NCI-H1694 treated with DMSO at 0.1 percent for 48 hours (cell line): ENCODE results near the gene PHACTR4.
A peak's percentile ranks its signal among the peaks of the same experiment; 100 is the strongest.
"Not testable (repeated sequence)": the region's sequence is repeated elsewhere in the genome, so short reads cannot be mapped to it uniquely, and the experiment has no call there.

Source experiments
- DNase-seq: peaks from one replicate; lab custom pipeline; 2025; lab: John Stamatoyannopoulos, UW

The PHACTR4 gene

GRCh38 chr1:28501925-28502324 lies 132.4 kb downstream of the PHACTR4 start:
- no peak for DNase-seq

- no peak for DNase-seq
Measured at GRCh38 chr1:28503117-28503516, 133.6 kb downstream of the PHACTR4 start.

- peak; percentile 97 for DNase-seq
Measured at GRCh38 chr1:28505406-28506187, 136.1 kb downstream of the PHACTR4 start, which contains the start of gene RCC1. TSS of gene RCC1 (plus strand) at chr1:28506043. CDS start at chr1:28529867, 23,824 bp downstream.

DNA sequence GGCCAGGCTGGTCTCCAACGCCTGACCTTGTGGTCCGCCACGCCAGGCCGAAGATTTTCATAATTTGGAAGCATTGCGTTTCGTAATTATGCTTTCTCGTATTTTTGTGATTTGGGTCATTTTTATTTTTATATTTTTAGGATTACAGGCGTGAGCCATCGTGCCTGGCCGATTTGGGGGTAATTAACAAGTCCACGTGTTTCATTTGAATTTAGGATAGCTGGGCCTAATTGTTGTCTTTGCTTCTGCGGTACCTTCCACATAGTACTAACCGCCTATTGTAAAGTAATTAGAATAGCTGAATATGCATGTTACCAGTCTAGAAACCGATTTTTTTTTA lies 137.3 kb downstream of the PHACTR4 start:
- DNase-seq, result no peak

- DNase-seq, result no peak
Measured at GRCh38 chr1:28507247-28507645, 137.7 kb downstream of the PHACTR4 start.

DNA sequence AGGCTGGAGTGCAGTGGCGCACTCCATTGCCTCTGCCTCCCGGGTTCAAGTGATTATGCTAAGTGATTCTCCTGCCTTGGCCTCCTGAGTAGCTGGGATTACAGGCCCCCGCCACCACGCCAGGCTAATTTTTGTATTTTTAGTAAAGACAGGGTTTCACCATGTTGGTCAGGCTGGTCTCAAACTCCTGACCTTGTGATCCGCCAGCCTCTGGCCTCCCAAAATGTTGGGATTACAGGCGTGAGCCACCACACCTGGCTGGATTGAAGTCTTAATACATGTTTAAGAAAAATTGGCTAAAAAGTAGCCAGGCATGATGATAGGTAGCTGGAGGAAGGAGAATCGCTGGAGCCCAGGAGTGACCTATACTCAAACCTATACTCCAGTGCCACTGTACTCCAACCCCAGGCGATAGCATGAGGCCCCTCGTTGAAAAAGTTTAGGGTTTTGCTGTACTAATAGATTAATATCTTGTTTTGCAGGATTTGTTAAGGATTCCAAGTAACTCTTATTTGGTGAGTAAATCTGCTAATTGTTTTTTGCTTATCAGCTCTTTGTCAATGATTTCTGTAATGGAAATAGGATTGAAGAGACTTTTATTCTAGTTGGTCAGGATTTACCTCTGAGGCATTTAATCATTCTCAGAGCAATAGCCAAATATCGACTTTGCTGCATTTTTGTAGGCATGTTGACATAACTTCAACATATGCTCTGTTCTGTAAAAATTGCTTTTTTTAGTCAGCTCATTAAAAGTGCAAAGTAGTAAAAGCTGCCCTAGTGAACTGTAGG lies 138.3 kb downstream of the PHACTR4 start:
- DNase-seq, result no peak

DNA sequence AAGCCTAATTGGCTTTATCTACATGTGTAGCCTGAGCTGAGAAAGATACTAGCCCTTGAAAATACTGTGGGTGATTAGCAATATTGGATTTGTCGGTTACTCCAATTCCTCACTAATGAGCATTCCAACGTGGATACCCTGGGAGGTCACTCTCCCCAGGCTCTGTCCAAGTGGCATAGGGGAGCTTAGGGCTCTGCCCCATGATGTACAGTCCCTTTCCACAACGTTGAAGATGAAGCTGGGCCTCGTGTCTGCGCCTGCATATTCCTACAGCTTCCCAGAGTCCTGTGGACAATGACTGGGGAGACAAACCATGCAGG lies 138.9 kb downstream of the PHACTR4 start:
- no peak for DNase-seq

- DNase-seq, result no peak
Measured at GRCh38 chr1:28509705-28510272, 140.2 kb downstream of the PHACTR4 start.

GRCh38 chr1:28510273-28510969 lies 140.9 kb downstream of the PHACTR4 start:
- DNase-seq, result no peak

DNA sequence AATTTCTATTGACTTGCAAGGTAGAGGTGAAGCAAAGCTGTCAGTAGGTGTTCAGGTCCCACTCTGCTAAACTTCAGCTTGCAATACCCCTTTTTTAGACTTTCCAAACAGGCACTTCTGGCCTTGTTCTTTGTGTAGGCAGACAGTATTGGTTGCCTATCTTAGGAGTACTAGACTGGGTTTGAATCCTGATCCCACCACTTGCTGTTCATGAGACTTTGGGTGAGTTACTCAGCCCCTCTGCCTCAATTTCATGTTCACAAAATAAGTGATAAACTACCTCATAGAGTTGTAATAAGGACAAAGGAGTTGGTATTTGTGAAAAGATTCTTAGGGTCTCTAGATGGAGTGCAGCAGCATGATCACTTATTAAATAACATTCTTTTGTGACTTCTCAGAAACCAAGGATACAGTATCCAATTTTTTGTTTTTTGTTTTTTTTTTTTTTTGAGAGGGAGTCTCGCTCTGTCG lies 141.5 kb downstream of the PHACTR4 start:
- no peak for DNase-seq

GRCh38 chr1:28512058-28512611 lies 142.6 kb downstream of the PHACTR4 start:
- DNase-seq, result no peak

DNA sequence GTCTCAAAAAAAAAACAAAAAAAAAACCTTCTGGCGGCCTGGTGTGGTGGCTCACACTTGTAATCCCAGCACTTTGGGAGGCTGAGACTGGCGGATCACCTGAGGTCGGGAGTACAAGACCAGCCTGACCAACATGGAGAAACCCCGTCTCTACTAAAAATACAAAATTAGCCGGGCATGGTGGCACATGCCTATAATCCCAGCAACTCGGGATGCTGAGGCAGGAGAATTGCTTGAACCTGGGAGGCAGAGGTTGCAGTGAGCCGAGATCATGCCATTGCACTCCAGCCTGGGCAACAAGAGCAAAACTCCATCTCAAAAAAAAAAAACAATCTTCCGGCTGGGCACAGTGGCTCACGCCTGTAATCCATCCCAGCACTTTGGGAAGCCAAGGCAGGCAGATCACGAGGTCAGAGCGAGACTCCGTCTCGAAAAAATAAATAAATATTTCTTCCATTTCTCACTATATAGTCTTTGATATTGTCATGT lies 144.9 kb downstream of the PHACTR4 start:
- not testable (repeated sequence) for DNase-seq

DNA sequence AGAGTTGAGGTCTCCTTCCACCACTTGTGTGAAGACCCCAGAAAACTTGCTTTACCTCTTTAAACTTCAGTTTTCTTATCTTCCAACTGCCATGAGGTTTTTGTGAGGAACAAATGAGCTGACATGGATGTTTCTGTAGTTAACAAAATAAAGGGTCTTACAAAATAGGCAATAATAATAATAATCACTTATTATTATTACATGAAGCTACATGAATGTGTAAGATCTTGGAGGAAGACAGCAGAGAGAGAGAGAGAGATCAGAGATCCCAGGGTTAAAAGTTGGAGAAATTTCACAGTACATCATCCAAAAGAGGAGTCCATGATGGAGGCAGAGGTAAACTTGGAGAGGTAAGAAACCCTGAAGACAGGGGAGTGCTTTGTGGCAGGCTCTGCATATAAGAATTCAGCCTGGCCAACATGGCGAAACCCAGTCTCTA lies 147.0 kb downstream of the PHACTR4 start:
- no peak for DNase-seq

DNA sequence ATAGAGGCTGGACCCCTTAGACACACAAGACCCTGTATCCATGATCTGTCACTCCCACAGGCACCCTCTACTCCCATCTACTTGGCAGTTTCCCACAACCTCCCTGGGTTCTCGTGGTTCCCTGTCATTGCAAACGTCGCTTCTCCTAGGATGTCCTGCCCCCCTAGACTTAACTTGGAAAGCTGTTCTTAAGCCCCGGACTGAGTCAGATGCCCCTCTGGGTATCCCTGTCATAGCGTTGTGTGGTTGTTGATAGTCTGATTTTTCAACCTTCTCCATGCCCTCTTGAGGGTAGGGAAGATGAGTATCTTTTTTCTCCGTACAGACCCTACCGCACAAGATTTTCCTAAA lies 148.1 kb downstream of the PHACTR4 start:
- DNase-seq, result no peak

DNA sequence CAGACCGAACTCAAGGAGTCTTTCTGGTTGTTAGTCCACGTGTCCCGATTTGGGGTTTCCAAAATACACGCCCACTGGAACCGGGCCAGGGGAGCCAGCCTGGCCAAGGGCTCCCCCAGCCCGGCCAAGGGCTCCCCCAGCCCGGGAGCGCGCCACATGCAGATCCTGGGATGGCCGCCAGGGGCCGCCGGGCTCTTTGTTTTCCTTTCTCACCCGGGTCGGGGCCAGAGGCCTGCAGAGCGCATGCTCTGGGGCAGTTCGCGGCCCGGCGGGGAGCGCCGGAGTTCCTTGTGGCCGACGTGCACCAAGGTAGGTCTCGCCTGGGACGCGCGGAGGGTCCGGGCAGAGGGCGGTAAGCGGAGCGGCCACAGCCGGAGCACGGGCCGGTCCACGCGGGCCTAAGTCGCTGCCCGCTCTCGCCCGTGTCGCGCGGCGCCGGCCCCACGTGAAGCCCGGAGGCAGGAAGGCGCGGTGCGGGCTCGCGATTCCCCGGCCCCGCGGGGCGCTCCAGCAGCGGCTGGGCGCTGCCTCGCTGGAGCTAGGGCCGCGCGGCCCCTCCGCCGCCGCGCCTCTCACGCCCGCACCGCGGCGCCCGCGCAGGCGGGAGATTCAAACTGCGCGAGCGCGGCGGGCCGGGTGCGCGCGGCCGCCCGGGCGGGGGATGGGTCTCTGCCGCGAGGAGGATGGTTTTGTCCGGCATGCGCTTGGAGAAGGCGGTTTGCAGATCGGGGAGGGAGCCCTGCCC lies 148.6 kb downstream of the PHACTR4 start:
- DNase-seq, result peak; percentile 73

DNA sequence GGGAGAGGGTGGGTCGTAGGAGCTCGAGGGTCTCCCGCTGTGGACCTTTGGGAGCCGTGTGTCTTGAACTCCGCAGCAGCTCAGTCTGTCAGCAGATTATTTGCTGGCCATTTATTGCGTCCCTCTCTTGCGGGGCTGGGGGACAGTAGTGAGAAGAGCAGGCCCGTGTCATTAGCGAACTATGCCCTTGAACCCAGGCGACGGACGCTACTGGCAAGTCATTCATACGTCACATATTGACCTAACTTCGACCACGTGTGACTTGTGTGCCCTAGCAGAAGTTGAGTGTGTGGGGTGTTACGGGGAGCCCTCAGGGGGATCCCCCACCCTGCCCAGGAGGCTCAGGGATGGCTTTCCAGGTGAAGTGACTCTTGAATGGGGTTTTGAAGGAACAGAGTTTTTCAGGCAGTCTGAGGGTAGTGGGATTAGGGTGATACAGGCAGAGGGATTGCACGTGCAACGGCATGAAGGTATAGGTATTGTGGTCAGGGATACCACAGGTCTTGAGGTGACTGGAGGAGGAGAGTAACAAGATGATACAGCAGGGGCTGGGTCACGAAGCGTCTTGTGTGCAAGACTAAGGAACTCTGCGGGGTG lies 149.3 kb downstream of the PHACTR4 start:
- no peak for DNase-seq

DNA sequence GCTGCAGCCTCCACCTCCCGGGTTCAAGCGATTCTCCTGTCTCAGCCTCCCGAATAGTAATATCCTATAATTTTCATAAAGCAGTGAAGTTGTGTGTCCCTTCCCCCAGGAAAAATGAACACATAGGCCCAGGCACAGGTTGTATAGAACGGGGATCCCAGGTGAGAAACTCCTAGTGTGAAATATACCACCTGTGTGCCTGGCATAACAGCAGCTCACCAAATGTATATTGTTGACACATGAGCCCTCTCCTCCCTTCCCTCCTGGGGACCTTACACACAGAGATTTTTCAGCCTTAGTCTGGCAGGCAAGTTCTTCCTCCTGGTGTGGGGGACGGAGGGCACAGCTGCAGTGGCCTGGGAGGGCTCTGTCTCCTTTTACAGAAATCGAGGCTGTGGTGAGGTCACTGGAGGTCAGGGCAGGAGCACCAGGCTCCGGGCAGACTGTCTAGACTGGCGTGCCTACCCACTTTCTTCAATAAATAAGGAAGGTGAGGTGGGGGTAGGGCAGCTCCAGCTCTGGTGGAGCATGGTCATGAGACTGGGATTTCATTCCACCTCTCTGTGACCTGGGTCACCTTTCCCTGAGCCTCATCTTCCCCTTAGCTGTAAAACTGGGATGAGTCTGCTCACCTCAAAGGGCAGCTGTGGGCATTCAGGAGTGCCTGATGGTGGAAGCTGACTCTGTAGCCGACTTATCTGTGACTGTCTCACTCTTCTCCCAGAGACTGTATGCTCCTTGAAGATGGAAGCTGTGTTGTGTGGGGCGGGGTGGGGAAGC lies 150.6 kb downstream of the PHACTR4 start:
- DNase-seq, result no peak

GRCh38 chr1:28520796-28521195 lies 151.3 kb downstream of the PHACTR4 start:
- not testable (repeated sequence) for DNase-seq

DNA sequence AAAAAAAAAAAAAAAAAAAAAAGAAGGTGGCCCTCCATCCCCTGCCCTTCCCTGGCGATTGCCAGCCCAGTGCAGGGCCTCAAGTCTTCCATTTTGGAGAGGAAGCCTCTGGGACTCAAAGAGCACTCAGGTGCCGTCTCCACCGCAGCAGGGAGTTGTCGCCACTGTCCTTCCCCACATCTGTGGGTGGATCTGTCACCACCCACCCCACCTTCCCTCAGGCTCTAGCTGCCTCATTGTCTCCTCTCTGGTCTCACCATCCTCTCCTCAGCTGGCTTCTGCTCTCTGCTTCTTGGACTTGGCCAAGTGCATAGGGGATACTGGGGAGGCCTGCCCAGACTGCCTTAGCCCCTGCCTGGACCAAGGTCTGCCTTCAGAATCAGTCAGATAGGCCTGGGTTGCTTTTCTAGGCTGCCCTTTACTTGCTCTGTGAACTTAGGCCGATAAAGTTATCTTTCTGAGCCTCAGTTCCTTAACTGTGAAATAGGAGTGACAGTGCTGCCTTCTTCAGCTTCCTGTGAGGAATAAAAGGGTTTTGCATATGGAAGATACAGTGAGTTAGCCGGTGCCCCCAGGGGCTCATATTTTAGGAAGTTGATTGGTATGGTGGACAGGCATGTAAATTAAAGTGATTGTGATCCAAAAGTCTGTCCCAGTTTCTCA lies 152.1 kb downstream of the PHACTR4 start:
- no peak for DNase-seq
